CD4-positive, alpha-beta T cell treated with Interleukin-6 at 100 ng/mL for 8 hours (primary cell): Measurements from ENCODE around the gene RYR2.
A peak's percentile ranks its signal among the peaks of the same experiment; 100 is the strongest.

Experiments used
- DNase-seq: peaks from one replicate; pipeline ENCODE4 v3.0.0-alpha.2; 2020; ENCODE audit warnings: mixed read lengths, low spot score

RYR2 gene

DNA sequence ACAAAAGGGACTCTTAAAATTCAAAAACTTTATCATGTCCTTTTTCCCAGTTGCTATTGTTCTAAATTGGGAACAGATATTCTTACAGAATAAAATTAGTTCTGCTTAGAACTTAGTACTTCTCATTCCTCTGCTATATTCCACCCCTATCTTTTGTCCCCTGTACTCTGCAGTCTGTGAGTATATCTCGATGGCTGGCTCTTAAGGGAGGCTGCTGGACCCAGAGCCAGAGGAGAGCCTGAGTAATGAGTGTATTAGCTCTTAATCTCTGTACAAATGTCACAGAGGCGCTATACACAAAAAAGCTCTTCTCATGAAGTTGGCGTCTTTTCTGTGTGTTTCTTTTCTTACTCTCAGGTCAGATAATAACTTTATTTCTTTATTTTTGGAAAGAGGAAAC lies 425.3 kb downstream of the RYR2 start:
- DNase-seq, result no peak

DNA sequence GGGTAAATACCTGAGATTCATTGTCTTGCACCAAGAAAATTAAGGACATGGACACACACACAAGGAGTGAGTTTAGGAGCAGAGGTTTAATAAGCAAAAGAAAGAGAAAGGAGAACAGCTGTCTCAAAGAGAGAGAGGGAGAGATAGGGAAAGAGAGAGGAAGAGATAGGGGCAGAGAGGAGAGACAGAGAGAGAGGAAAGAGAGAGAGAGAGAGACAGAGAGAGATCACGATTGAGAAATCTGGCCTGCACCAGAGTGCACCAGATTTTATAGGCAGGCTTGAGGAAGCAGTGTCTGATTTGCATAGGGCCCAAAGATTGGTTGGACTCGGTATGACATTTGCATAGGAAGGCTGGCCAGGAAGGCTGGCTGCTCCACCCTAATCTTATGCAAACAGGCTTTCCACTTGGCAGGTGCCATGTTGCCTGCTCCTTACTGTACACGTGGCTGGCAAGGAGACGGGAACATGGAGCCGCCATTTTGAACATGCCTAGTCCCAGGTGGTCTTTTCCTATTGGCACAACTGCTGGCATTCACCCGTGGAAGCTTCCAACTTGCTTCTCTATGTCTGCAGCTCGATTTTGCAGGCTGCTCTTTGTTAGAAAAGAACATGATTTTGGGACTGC lies 428.8 kb downstream of the RYR2 start:
- DNase-seq, result no peak

DNA sequence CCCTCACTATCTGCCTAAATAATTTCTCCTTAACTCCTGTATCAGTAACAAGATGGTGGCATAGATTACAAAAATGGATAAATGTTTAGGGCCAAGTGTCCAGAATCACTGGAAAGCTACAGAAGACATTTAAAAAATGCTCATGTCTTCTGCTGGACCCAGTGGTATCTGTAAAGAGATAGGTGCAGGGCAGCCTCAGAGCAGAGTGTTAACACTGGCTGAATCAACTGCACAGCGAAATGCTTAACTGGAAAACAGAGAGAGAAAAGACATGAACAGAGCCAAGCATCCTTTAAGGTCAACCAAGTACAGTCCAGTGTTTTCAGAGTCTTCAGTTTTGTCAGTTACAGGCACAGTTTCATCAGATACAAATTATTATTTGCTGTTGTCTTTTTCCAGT lies 429.4 kb downstream of the RYR2 start:
- no peak for DNase-seq

DNA sequence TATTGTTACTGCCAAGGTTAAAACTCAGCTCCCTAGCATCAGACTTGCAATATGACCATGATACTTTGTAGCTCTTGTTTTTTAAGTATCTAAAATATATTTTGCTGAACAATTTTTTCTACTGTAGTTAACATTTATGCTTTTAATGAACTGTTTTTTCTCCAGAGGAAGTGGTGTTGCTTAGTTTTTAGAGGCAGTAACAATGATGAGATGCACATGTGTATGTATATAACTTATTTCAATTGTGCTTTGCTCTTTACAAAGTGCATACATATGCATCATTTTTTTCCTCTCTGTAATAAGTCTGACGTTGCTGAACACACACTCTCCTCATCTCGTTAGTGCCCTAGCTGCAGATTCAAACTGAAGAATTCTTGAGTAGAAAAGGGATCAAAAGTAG lies 430.0 kb downstream of the RYR2 start:
- DNase-seq, result no peak

DNA sequence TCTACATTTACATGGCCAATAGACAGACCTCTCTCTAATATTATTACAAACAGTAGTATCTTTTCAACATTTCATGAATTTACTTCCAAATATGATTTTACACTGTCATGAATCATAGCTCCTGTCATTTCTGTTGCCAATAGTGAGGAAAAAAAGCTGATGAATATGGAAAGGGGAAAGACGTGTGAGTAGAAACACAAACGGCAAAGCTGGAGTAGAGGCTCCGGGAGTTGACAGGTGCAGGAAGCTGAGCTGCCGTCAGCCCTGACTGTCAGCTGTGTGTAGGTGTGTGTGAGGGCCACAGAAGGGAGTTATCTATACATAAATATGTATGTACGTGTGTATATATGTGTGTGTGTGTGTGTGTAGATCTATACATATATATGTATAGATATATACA lies 431.9 kb downstream of the RYR2 start:
- DNase-seq, result no peak

DNA sequence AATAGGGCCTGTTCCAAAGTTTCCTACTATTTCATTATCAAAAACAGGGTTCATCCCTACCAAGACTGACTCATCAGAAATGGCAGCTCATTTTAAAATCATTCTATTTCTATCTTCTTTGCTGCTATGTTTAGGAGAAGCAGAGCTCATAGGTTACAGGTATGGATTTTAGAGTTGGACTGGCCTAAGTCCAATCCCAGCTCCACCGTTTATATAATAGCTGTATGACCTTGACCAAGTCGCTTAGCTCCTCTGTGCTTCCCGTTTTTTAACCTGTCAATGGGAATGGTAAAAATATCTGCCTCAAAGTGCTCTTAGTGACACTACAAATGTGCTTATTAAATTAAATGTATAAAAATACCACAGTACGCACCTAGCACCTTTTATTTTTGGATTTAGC lies 436.1 kb downstream of the RYR2 start:
- no peak for DNase-seq

DNA sequence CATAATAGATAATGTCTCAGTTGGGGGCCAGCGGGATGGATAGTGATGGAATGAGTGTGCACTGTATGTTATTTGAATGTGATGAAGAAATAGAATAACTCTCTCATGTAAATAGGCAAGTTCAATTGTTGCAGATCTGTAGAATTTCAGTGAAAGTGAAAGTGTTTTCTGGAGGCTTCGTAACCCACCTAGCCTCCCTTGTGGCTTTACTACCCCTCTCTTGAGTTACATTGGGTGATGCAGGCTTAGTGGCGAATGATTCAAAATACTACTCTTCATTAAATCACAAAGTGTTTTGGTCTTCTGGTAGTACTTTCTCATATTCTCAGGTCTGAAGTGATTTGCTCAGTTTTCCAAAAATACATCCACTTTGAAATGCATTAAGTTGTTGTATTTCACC lies 436.9 kb downstream of the RYR2 start:
- DNase-seq, result no peak

DNA sequence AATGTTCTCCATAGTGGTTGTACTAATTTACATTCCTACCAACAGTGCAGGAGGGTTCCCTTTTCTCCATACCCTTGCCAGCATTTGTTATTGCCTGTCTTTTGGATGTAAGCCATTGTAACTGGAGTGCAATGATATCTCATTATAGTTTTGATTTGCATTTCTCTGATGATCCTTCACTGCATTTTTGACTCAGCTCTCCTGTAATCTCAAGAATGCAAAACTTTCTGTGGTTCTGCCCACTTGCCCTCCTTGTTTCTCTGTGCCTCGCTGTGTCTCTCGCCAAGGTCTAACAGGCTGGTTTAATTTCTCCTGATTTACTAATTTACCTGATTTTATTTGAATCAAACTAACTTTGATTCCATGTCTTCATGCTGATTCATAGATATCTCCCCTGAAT lies 440.8 kb downstream of the RYR2 start:
- no peak for DNase-seq

DNA sequence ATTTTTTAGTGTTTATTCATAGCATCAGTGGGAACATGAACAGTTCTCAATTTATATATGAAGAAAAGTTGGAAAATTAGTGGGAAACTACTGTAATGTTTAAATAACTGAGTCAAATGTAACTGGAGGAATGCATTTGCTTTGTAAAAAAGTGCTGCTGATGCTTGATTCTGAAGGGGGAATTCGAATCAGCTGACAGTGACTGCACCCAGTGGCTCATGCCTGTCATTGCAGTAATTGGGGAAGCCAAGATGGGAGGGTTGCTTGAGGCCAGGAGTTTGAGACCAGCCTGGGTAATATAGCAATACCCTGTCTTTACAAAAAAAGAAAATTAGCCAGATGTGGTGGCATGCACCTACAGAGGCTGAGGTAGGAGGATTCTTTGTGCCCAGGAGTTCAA lies 450.4 kb downstream of the RYR2 start:
- DNase-seq, result no peak

DNA sequence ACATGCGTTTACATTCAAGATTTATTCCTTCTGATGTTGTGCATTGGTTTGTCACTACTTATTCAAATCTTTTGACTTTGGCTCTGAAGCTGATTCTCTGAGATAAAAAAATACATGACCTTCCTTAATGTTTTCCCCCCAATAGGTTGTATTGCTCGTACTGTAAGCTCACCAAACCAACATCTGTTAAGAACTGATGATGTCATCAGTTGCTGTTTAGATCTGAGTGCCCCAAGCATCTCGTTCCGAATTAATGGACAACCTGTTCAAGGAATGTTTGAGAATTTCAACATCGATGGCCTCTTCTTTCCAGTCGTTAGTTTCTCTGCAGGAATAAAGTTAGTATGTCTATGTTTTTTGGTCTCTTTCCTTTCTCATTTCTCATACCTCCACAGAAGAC lies 458.6 kb downstream of the RYR2 start:
- no peak for DNase-seq

DNA sequence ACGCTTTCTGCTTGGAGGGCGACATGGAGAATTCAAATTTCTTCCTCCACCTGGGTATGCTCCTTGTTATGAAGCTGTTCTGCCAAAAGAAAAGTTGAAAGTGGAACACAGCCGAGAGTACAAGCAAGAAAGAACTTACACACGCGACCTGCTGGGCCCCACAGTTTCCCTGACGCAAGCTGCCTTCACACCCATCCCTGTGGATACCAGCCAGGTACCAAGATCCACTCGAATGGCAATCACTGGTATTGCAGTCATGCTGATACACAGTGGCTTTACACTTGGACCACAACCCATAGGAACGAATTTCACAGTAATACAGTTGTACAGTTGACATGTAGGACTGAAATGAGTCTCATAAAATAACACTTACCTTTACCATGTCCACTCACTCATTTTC lies 461.3 kb downstream of the RYR2 start:
- no peak for DNase-seq

DNA sequence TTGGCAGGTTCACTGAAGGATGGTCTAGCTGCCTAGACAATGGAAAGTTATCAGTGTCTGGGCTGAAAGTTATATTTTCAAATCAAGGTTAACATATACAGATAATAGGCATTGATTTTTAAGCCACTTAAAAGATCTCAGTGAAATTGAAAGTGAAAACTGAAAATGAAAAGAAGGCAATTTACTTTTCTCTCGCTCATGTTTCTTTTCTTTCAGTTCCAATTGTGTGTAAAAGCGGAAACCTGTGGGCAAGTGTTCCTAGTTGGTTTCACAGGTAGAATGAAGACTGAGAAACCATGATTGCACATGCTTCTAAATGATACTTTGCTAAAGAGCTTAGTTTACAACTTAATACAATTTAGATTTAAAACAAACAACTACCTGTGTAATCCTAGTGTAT lies 465.0 kb downstream of the RYR2 start:
- no peak for DNase-seq

DNA sequence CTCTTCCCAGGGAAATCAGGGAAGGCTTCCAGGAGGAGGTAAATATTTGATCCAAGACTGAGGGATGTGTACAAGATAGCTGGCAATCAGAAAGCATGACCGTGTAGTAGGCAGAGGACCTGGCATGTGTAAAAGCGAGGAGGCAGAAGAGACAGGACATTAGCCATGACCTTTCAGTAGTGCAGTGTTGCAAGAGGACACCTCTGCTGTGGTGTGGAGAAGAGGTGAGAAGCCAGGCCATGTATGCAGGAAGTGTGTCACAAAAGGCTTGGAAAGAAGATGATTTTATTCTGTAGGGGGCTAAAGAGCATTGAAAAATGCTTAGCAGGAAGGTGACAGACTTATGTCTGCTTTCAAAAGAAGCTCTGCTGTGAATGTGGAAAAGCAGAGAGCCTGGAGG lies 467.8 kb downstream of the RYR2 start:
- DNase-seq, result no peak

DNA sequence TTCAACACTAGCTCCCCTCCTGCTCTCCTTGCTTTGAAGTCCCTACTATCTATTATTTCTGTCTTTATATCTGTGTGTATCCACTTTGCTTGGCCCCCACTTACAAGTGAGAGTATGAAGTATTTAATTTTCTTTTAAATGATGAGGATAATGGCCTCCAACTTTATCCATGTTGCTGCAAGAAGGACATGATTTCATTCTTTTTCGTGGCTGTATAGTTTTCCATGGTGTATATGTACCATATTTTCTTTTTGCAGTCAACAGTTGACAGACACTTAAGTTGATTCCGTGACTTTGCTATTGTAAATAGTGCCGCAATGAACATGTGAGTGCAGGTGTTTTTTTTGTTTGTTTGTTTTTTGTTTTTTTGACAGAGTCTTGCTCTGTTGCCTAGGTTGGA lies 483.1 kb downstream of the RYR2 start:
- DNase-seq, result no peak

DNA sequence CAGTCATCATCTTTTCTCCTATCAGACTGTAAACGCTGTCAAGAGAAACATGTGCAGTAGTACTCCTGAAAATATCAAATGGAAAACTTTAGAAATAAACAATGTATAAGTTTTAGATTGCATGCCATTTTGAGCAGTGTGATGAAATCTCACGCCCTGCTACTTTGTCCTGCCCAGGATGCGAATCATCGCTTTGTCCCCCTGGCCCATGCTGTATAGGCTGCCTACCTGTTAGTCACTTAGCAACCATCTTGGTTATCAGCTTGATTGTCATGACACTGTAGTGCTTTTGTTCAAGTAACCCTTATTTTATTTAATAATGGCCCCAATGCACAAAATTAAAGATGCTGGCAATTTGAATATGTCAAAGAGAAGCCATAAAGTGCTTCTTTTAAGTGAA lies 485.8 kb downstream of the RYR2 start:
- DNase-seq, result no peak

DNA sequence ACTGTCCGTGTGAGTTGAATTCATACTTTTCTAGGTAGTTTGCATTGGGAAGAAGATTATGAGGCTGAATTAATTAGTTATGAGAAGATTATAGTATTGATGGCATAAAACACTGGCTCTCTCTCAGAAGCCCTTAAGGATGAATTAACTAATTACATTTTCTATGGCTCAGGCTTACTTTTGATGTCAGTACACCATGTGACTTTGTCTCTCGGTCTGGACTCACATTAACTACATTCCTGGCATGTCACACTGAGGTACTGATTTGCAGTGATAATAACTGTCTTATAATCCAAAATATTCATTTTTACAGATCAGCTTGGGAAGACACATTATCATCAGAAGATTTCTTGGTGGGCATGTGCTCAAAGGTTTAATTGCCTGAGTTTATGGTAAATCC lies 486.6 kb downstream of the RYR2 start:
- no peak for DNase-seq

DNA sequence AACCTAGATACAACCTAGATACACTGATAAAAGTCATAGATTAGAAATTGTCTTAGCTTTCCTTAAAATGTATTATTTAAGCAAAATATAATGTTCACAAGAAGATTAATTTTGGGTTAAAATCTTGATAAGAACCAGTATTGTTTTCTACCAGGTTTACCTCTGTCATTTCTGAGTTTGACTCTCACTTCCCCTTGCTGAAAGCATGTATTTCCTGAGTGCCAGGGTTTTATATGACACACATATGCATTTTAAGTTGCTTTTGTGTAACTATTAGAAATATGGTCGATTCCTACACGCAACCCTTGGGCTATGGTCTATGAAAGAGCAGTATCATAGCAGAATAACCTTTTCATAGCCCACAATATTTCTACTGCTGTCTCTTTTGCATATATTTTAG lies 497.1 kb downstream of the RYR2 start:
- no peak for DNase-seq

DNA sequence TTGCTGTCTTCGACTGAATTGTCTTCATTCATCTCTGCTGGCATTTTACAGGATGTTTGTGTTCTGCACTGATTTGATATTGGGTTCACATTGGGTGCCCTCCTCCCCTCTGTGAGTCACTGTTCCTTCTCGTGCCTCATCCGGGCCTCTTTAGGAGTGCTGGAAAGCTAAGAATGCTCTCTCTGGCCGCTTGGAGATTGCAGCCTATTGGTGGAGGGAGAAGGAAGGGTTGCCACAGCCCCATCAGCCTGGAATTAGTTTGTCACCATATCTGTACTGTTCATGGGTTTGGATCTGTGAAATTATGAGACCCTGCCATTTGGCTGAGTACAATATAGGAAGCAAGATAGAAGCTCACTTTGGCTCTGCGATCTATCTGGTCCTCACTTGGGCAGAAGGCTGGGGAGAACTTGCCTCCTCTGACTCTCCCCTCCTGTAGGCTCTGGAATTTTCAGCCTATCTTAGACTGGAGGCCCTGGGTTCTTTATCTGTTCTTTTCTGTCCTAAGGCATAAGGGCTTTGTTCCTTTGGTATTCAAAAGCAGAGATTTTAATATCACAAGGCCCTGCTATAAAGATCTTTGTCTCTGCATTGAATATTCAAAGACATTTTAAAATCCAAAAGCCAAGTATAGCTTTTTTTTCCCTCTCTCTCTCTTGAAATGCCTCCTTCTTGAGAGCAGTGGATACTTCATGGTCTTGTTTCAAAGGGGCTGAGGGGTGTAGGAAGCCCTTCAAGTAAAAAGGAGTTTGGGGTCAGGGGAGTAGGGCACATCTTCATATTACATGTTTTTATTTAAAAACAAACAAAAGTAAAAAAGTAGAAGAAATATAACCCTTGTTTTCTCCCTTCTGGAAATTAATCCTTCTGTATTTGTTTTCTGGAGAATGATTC lies 500.8 kb downstream of the RYR2 start:
- no peak for DNase-seq

DNA sequence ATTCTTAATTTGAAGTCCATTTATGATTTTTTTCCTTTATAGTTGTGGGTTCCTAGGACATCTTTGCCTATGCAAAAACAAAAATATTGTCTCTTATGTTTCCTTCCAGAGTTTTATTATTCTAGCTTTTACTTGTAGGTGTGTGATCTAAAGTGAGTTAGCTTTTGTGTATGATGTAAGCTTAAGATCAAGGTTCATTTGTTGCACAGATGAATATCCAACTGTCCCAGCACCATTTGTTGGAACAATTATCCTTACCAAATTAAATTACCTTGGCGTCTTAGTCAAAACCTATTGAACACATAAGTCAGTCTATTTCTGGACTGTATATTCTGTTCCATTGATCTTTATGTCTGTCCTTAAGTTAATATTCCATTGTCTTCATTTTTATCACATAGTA lies 511.1 kb downstream of the RYR2 start:
- no peak for DNase-seq

DNA sequence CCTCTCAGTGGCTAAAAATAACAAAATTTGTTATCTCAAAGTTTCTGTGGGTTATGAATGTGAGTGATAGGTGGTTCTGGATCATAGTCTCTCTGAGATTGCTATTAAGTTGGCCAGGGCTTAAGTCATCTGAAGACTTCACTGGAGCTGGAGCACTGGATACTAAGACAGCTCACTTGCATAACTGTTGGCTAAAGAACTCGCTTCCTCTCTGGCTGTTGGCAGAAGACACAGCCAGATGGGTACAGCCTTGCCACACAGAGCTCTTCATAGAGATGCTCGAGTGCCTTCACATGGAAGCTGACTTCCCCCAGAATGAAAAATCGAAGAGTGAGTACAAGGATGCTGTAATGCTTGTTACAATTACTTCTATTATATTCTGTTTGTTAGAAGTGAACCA lies 514.9 kb downstream of the RYR2 start:
- no peak for DNase-seq

DNA sequence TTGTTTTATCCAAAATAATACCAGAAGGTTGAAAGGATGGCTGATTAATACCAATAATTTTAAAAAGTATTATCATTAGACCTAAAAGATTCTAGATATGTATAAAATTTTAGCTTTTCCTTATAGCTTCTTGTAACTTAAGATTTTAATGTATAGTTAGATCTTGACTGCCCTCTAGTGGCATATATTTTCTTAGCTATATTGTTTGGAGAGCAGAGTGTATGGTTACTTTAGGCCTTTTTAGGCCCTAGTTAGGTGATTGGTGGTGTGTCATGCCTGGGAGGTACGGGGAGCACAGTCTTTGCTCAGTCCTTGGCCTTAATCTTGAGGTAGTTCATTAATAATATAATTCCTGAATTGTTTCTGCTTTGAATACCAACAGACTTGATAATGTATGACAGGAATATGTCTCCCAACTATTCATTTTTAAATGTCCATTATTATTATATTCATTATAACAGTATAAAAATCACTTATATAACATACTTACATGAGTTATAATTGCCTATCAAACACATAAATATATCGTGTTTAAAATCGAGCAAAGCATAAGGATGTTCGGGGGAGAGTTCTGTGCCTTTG lies 520.3 kb downstream of the RYR2 start:
- DNase-seq, result peak; percentile 10

DNA sequence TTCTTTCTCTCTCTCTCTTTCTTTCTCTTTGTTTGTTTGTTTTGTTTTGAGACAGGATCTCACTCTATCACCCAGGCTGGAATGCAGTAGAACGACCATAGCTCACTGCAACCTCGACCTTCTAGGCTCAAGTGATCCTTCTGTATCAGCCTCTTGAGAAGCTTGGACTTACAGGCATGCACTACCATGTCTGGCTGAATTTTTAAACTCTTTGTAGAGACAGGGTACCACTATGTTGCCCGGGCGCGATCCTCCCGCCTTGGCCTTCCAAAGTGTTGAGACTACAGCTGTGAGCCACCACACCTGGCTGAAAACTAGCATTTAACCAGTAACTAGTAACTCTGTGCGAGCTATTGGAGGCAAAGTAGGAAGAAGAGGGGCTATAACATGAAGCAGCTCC lies 523.3 kb downstream of the RYR2 start:
- DNase-seq, result no peak

DNA sequence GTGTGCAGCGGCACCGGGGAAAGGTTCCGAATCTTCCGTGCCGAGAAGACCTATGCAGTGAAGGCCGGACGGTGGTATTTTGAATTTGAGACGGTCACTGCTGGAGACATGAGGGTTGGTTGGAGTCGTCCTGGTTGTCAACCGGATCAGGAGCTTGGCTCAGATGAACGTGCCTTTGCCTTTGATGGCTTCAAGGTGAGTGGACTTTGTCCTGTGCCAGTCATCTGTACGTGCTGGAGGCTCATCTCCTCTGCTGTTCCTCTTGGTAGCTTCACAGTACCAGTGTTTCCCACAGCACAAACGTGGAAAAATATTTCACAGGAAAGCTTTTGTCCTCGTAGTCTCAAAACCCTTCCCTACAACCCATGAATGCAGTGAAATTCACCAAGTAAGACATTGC lies 524.6 kb downstream of the RYR2 start:
- no peak for DNase-seq

DNA sequence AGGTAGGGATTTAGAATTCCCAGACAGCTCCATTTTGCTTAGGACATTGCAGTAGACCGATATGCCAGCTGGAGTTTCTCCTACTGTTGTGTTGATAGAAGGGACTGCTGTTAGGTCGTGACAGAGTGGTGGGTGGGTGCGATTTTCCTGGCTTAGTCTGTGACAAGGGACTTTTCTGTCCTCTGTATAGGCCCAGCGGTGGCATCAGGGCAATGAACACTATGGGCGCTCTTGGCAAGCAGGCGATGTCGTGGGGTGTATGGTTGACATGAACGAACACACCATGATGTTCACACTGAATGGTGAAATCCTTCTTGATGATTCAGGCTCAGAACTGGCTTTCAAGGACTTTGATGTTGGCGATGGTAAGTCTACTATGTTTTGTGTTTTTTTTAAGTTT lies 527.0 kb downstream of the RYR2 start:
- DNase-seq, result no peak
